IMR-90 (cell line): Measurements from ENCODE around the gene SSNA1. TPM values are rescaled to one million over a fixed set of nuclear protein-coding genes. Genes with fewer than 3 reads are reported as not detected.
A peak's percentile ranks its signal among the peaks of the same experiment; 100 is the strongest.
"Not testable (repeated sequence)": the region's sequence is repeated elsewhere in the genome, so short reads cannot be mapped to it uniquely, and the experiment has no call there.

Experiments
- ATAC-seq: fragments of 200-7000 bp; cut with Tn5 transposase; 2 replicates; pipeline ENCODE4 v1.9.1; 2020; ENCODE audit warnings: low read depth, mild to moderate bottlenecking, moderate library complexity
- BruUV-seq: library from RNA; stranded (reverse); fragments of 400-500 nt; replicated peaks from 2 replicates; lab custom pipeline; 2021; lab: Mats Ljungman, UMichigan
- CTCF ChIA-PET: fragments of 300-600 bp; formaldehyde crosslinking; extraction: SDS; loops from one replicate; lab custom pipeline; 2021; ENCODE audit warnings: antibody characterized with exemption; lab: Yijun Ruan, JAX
- POLR2A ChIA-PET: fragments of 300-600 bp; sonication (Branson Sonifier 250); formaldehyde crosslinking; loops from one replicate; lab custom pipeline; 2022; ENCODE audit warnings: antibody characterized with exemption; ENCODE audit not compliant: unreplicated experiment; lab: Charles Lee
- DNase-seq: peaks from one replicate; pipeline ENCODE4 v3.0.0; 2013
- H2AFZ ChIP-seq: replicated peaks from 2 replicates; pipeline ENCODE3; 2013; ENCODE audit warnings: low read length, mild to moderate bottlenecking; ENCODE audit not compliant: poor library complexity
- H2AK5ac ChIP-seq: 2 replicates; pipeline ENCODE4 v1.6.1; 2013; ENCODE audit warnings: low read depth, low read length, inconsistent platforms
- H2AK9ac ChIP-seq: replicated peaks from 2 replicates; pipeline ENCODE3; 2013; ENCODE audit warnings: mild to moderate bottlenecking, low read depth, low read length, moderate library complexity; ENCODE audit not compliant: poor library complexity
- H2BK120ac ChIP-seq: 2 replicates; pipeline ENCODE4 v1.6.1; 2013; ENCODE audit warnings: low read depth, low read length, inconsistent platforms
- H2BK15ac ChIP-seq: 3 replicates; pipeline ENCODE4 v1.6.1; 2013; ENCODE audit warnings: low read depth, low read length, inconsistent platforms
- H2BK20ac ChIP-seq: 2 replicates; pipeline ENCODE4 v1.6.1; 2013; ENCODE audit warnings: low read depth, mild to moderate bottlenecking, inconsistent platforms, low read length, moderate library complexity
- H2BK5ac ChIP-seq: 2 replicates; pipeline ENCODE4 v1.6.1; 2013; ENCODE audit warnings: mild to moderate bottlenecking, low read depth, low read length, inconsistent platforms; ENCODE audit not compliant: poor library complexity, severe bottlenecking
- H3K14ac ChIP-seq: replicated peaks from 2 replicates; pipeline ENCODE4 v1.6.1; 2013; ENCODE audit warnings: low read depth, low read length, inconsistent platforms
- H3K18ac ChIP-seq: 2 replicates; pipeline ENCODE4 v1.6.1; 2013; ENCODE audit warnings: low read depth, low read length, control low read depth
- H3K23ac ChIP-seq: 2 replicates; pipeline ENCODE4 v1.6.1; 2013; ENCODE audit warnings: low read depth, low read length, inconsistent platforms
- H3K27ac ChIP-seq: 2 replicates; pipeline ENCODE4 v1.5.1; 2013; ENCODE audit warnings: mild to moderate bottlenecking, control low read depth, low read length; ENCODE audit not compliant: insufficient read depth
- H3K27me3 ChIP-seq: 2 replicates; pipeline ENCODE4 v1.6.1; 2013; ENCODE audit warnings: low read length; ENCODE audit not compliant: control insufficient read depth, insufficient read depth
- H3K36me3 ChIP-seq: 2 replicates; pipeline ENCODE4 v1.6.1; 2013; ENCODE audit warnings: low read length, mixed read lengths; ENCODE audit not compliant: control insufficient read depth, insufficient read depth
- H3K4ac ChIP-seq: 2 replicates; pipeline ENCODE4 v1.6.1; 2013; ENCODE audit warnings: low read depth, low read length, inconsistent platforms
- H3K4me1 ChIP-seq: 2 replicates; pipeline ENCODE4 v1.6.1; 2013; ENCODE audit warnings: low read length, mixed read lengths; ENCODE audit not compliant: control insufficient read depth, insufficient read depth
- H3K4me2 ChIP-seq: 2 replicates; pipeline ENCODE4 v1.6.1; 2013; ENCODE audit warnings: low read depth, mild to moderate bottlenecking, control low read depth, low read length, moderate library complexity
- H3K4me3 ChIP-seq: 2 replicates; pipeline ENCODE4 v1.5.1; 2013; ENCODE audit warnings: low read depth, mild to moderate bottlenecking, control low read depth, low read length, moderate library complexity; ENCODE audit not compliant: insufficient read depth
- H3K56ac ChIP-seq: 2 replicates; pipeline ENCODE4 v1.6.1; 2013; ENCODE audit warnings: low read length, inconsistent platforms; ENCODE audit not compliant: insufficient read depth; ENCODE audit errors: extremely low read depth
- H3K79me1 ChIP-seq, 2 experiments: 2 replicates each; pipeline ENCODE4 v1.6.1; 2013; ENCODE audit warnings: low read length in 2 of 2, inconsistent platforms in 1 of 2, low read depth in 1 of 2
- H3K9ac ChIP-seq: 2 replicates; pipeline ENCODE4 v1.6.1; 2013; ENCODE audit warnings: low read depth, low read length, control low read depth
- H3K9me1 ChIP-seq: 2 replicates; pipeline ENCODE4 v1.6.1; 2013; ENCODE audit warnings: low read length, inconsistent platforms; ENCODE audit not compliant: insufficient read depth
- H3K9me3 ChIP-seq: 2 replicates; pipeline ENCODE4 v1.6.1; 2013; ENCODE audit warnings: low read length; ENCODE audit not compliant: control insufficient read depth, insufficient read depth
- H4K20me1 ChIP-seq: 2 replicates; pipeline ENCODE4 v1.6.1; 2013; ENCODE audit warnings: low read length, inconsistent platforms; ENCODE audit not compliant: insufficient read depth
- H4K5ac ChIP-seq: 2 replicates; pipeline ENCODE4 v1.6.1; 2013; ENCODE audit warnings: mild to moderate bottlenecking, low read depth, low read length, control low read depth
- H4K8ac ChIP-seq, 2 experiments: 2 replicates each; pipeline ENCODE4 v1.6.1; 2013; ENCODE audit warnings: low read depth in 2 of 2, low read length in 2 of 2, control low read depth in 1 of 2, inconsistent platforms in 1 of 2
- H4K91ac ChIP-seq: 2 replicates; pipeline ENCODE4 v1.6.1; 2013; ENCODE audit warnings: low read depth, low read length, inconsistent platforms; ENCODE audit not compliant: insufficient read depth
- WGBS, 2 experiments: methylation state at CpG; one replicate each; pipeline versions ENCODE4 v1.1.5 to v1.1.7; 2013; ENCODE audit warnings: missing lambda C conversion rate in 2 of 2; ENCODE audit not compliant: insufficient read length in 1 of 2; ENCODE audit errors: extremely low coverage in 2 of 2; 5-methylcytosine and 5-hydroxymethylcytosine counted together
- dilution Hi-C: fragments of 300-500 bp; cut with HindIII; formaldehyde crosslinking; loops from one replicate; pipeline ENCODE4 v1.14.3; 2018; ENCODE audit warnings: low sequenced_read_pairs; ENCODE audit not compliant: unreplicated experiment
- in situ Hi-C: fragments of 300-500 bp; cut with MboI; formaldehyde crosslinking; loops from 3 replicates; pipeline ENCODE4 v1.14.3; 2019; ENCODE audit warnings: low sequenced_read_pairs, inconsistent platforms, mixed read lengths
- intact Hi-C: fragments of 100-400 bp; cut with micrococcal nuclease; formaldehyde crosslinking; loops from 2 replicates; pipeline ENCODE4 v1.10.0; 2022
- microRNA-seq, 2 experiments: library from miRNA; stranded (forward) in 1 of 2; unstranded in 1 of 2; fragments of 10-50 nt in 1 of 2; fragments of <30 nt in 1 of 2; gene quantifications in 1 of 2; microRNA quantifications in 1 of 2; one replicate each; pipeline versions ENCODE3 to v1.1.0; 2013 to 2020; ENCODE audit not compliant: insufficient read depth in 1 of 2, insufficient read length in 1 of 2, unreplicated experiment in 1 of 2
- polyA plus RNA-seq, 3 experiments: library from polyadenylated mRNA; depleted of rRNA; stranded (reverse); fragments of >200 nt; gene quantifications; 2 replicates each; pipeline ENCODE4 v1.2.3, GENCODE V29; 2012; ENCODE audit warnings: low replicate concordance in 1 of 3
- small RNA-seq, 5 experiments: library from RNA; depleted of rRNA; stranded (forward); fragments of <200 nt; gene quantifications; one replicate each; pipeline ENCODE3, GENCODE V24; 2012
- total RNA-seq: library from RNA; depleted of rRNA; stranded (reverse); fragments of >200 nt; gene quantifications from 2 replicates; pipeline ENCODE4 v1.2.3, GENCODE V29; 2012; rRNA removed

Gene SSNA1
- total and polyA plus RNA-seq, 2 of the 4 experiments (the other 2 are of a cell fraction) = 55.7 to 86.7 TPM

- H2BK20ac ChIP-seq, H4K5ac ChIP-seq, in situ Hi-C loops, H3K4me1 ChIP-seq, BruUV-seq, H3K9me1 ChIP-seq, intact Hi-C loops, H3K18ac ChIP-seq, H3K27me3 ChIP-seq, POLR2A ChIA-PET, dilution Hi-C loops, H2AK5ac ChIP-seq, H3K9me3 ChIP-seq, H2AK9ac ChIP-seq, H2BK120ac ChIP-seq, H2AFZ ChIP-seq, H3K4ac ChIP-seq, DNase-seq, ATAC-seq, H2BK15ac ChIP-seq: not testable (repeated sequence)
- H3K23ac ChIP-seq = peak overlapping the region; percentile 94; the same call in 1 of the 2 replicates
- H3K27ac ChIP-seq = peak overlapping the region; percentile 91
- peak overlapping the region; percentile 5; the same call in 1 of the 2 replicates for H4K91ac ChIP-seq
- CTCF ChIA-PET = interaction anchor here (0.7 kb wide), 1 partner anchor 202 kb away, joined by 3 read pairs; no protein-coding TSS in a partner anchor
- no CpG with 5 or more reads among the region's 27 CpGs for WGBS, 2 experiments
- H4K8ac ChIP-seq = peak overlapping the region; percentile 36 to 77; a peak in 2 of 4 replicates
- peak overlapping the region; percentile 91 for H3K4me2 ChIP-seq
- H3K4me3 ChIP-seq = peak overlapping the region; percentile 59
- 0 out of 2 replicates have a peak overlapping the region, but pooled peaks have one; percentile 77 for H3K56ac ChIP-seq
- H3K36me3 ChIP-seq = peaks cover 19% of the 10 kb centered on the region
- peak overlapping the region; percentile 41; the same call in 1 of the 2 replicates for H3K14ac ChIP-seq
- H4K20me1 ChIP-seq = peaks cover 38% of the 10 kb centered on the region
- peak overlapping the region; percentile 71 for H3K9ac ChIP-seq
- H2BK5ac ChIP-seq = peak overlapping the region; percentile 81
- peaks cover 12 to 55% of the 10 kb centered on the region in 2 experiments; a peak in 3 of 4 replicates for H3K79me1 ChIP-seq
These were observed 51.2 kb downstream of the SSNA1 start for GRCh38 chr9:137239541-137240200.

Small RNAs within 50 kb of the gene (microRNA-seq; reads per million reads assigned to microRNA genes)
- 0 reads per million in 2 experiments for gene MIR3621

Small RNAs within 50 kb of the gene (small RNA-seq; reads per million reads assigned to genes)
- 0 reads per million in 5 experiments for gene MIR3621

Other genes with a start within 250 kb of the SSNA1 start
Only the 30 nearest of the 33 such genes appear.
- not detected in 2 replicates for gene PTGDS, start 211.2 kb upstream of the SSNA1 start, total RNA-seq
- gene PTGDS, start 211.2 kb upstream of the SSNA1 start, polyA plus RNA-seq (2012; rRNA removed) = 0.87 and 1.2 TPM in 2 replicates
- not detected in 2 replicates for gene LCNL1, start 205.7 kb upstream of the SSNA1 start, total RNA-seq
- 0.13 and 0.15 TPM in 2 replicates for gene LCNL1, start 205.7 kb upstream of the SSNA1 start, polyA plus RNA-seq (2012; rRNA removed)
- gene PAXX, start 196.3 kb upstream of the SSNA1 start, total RNA-seq = 4.4 and 5.7 TPM in 2 replicates
- gene PAXX, start 196.3 kb upstream of the SSNA1 start, polyA plus RNA-seq (2012; rRNA removed) = 24.6 and 30.2 TPM in 2 replicates
- gene CLIC3, start 192.1 kb upstream of the SSNA1 start, total RNA-seq = 0.18 and 0.28 TPM in 2 replicates
- gene CLIC3, start 192.1 kb upstream of the SSNA1 start, polyA plus RNA-seq (2012; rRNA removed) = 1.7 and 2.1 TPM in 2 replicates
- gene ABCA2, start 160.4 kb upstream of the SSNA1 start, total RNA-seq = 3.8 and 4.4 TPM in 2 replicates
- 46.0 and 52.3 TPM in 2 replicates for gene ABCA2, start 160.4 kb upstream of the SSNA1 start, polyA plus RNA-seq (2012; rRNA removed)
- gene FUT7, start 156.6 kb upstream of the SSNA1 start, total RNA-seq = not detected in 2 replicates
- not detected in 2 replicates for gene FUT7, start 156.6 kb upstream of the SSNA1 start, polyA plus RNA-seq (2012; rRNA removed)
- 2.7 and 2.8 TPM in 2 replicates for gene NPDC1, start 142.5 kb upstream of the SSNA1 start, total RNA-seq
- 58.1 and 74.0 TPM in 2 replicates for gene NPDC1, start 142.5 kb upstream of the SSNA1 start, polyA plus RNA-seq (2012; rRNA removed)
- gene ENTPD2, start 134.6 kb upstream of the SSNA1 start, total RNA-seq = not detected in 2 replicates
- not detected in 2 replicates for gene ENTPD2, start 134.6 kb upstream of the SSNA1 start, polyA plus RNA-seq (2012; rRNA removed)
- gene SAPCD2, start 118.1 kb upstream of the SSNA1 start, total RNA-seq = 3.3 and 3.4 TPM in 2 replicates
- gene SAPCD2, start 118.1 kb upstream of the SSNA1 start, polyA plus RNA-seq (2012; rRNA removed) = 4.9 and 6.4 TPM in 2 replicates
- gene UAP1L1, start 111.2 kb upstream of the SSNA1 start, total RNA-seq = 2.3 and 2.5 TPM in 2 replicates
- gene UAP1L1, start 111.2 kb upstream of the SSNA1 start, polyA plus RNA-seq (2012; rRNA removed) = 8.7 and 9.8 TPM in 2 replicates
- gene MAN1B1, start 101.7 kb upstream of the SSNA1 start, total RNA-seq = 25.0 and 28.7 TPM in 2 replicates
- gene MAN1B1, start 101.7 kb upstream of the SSNA1 start, polyA plus RNA-seq (2012; rRNA removed) = 49.8 and 55.1 TPM in 2 replicates
- gene DPP7, start 73.9 kb upstream of the SSNA1 start, total RNA-seq = 14.2 and 14.9 TPM in 2 replicates
- gene DPP7, start 73.9 kb upstream of the SSNA1 start, polyA plus RNA-seq (2012; rRNA removed) = 76.4 and 88.2 TPM in 2 replicates
- gene GRIN1, start 49.5 kb upstream of the SSNA1 start, total RNA-seq = not detected in 2 replicates
- gene GRIN1, start 49.5 kb upstream of the SSNA1 start, polyA plus RNA-seq (2012; rRNA removed) = 0.04 and 0.09 TPM in 2 replicates
- not detected in 2 replicates for gene LRRC26, start 18.6 kb upstream of the SSNA1 start, total RNA-seq
- not detected in 2 replicates for gene LRRC26, start 18.6 kb upstream of the SSNA1 start, polyA plus RNA-seq (2012; rRNA removed)
- not detected in 2 replicates for gene TMEM210, start 16.6 kb upstream of the SSNA1 start, total RNA-seq
- gene TMEM210, start 16.6 kb upstream of the SSNA1 start, polyA plus RNA-seq (2012; rRNA removed) = not detected in 2 replicates
- 9.3 and 9.4 TPM in 2 replicates for gene ANAPC2, start 116 bp upstream of the SSNA1 start, total RNA-seq
- gene ANAPC2, start 116 bp upstream of the SSNA1 start, polyA plus RNA-seq (2012; rRNA removed) = 29.5 and 34.3 TPM in 2 replicates
- gene TPRN, start 12.1 kb downstream of the SSNA1 start, total RNA-seq = 1.7 and 1.8 TPM in 2 replicates
- 5.3 and 7.1 TPM in 2 replicates for gene TPRN, start 12.1 kb downstream of the SSNA1 start, polyA plus RNA-seq (2012; rRNA removed)
- gene TMEM203, start 17.0 kb downstream of the SSNA1 start, total RNA-seq = 18.8 and 20.8 TPM in 2 replicates
- 39.1 and 40.6 TPM in 2 replicates for gene TMEM203, start 17.0 kb downstream of the SSNA1 start, polyA plus RNA-seq (2012; rRNA removed)
- gene NDOR1, start 17.0 kb downstream of the SSNA1 start, total RNA-seq = 0.90 and 1.1 TPM in 2 replicates
- 10.6 and 14.0 TPM in 2 replicates for gene NDOR1, start 17.0 kb downstream of the SSNA1 start, polyA plus RNA-seq (2012; rRNA removed)
- not detected in 2 replicates for gene RNF208, start 33.6 kb downstream of the SSNA1 start, total RNA-seq
- gene RNF208, start 33.6 kb downstream of the SSNA1 start, polyA plus RNA-seq (2012; rRNA removed) = 1.2 and 1.6 TPM in 2 replicates
- 0.18 TPM in 1 of 2 replicates, not detected in the other for gene CYSRT1, start 36.5 kb downstream of the SSNA1 start, total RNA-seq
- gene CYSRT1, start 36.5 kb downstream of the SSNA1 start, polyA plus RNA-seq (2012; rRNA removed) = 0.84 and 0.93 TPM in 2 replicates
- gene RNF224, start 38.8 kb downstream of the SSNA1 start, total RNA-seq = not detected in 2 replicates
- gene RNF224, start 38.8 kb downstream of the SSNA1 start, polyA plus RNA-seq (2012; rRNA removed) = not detected in 2 replicates
- gene SLC34A3, start 42.2 kb downstream of the SSNA1 start, total RNA-seq = not detected in 2 replicates
- not detected in 2 replicates for gene SLC34A3, start 42.2 kb downstream of the SSNA1 start, polyA plus RNA-seq (2012; rRNA removed)
- gene TUBB4B, start 52.6 kb downstream of the SSNA1 start, total RNA-seq = 236 and 237 TPM in 2 replicates
- gene TUBB4B, start 52.6 kb downstream of the SSNA1 start, polyA plus RNA-seq (2012; rRNA removed) = 529 and 613 TPM in 2 replicates
- not detected in 2 replicates for gene STPG3, start 62.6 kb downstream of the SSNA1 start, total RNA-seq
- gene STPG3, start 62.6 kb downstream of the SSNA1 start, polyA plus RNA-seq (2012; rRNA removed) = not detected in 2 replicates
- gene NELFB, start 66.7 kb downstream of the SSNA1 start, total RNA-seq = 36.7 and 36.9 TPM in 2 replicates
- 65.1 and 66.0 TPM in 2 replicates for gene NELFB, start 66.7 kb downstream of the SSNA1 start, polyA plus RNA-seq (2012; rRNA removed)
- gene TOR4A, start 89.0 kb downstream of the SSNA1 start, total RNA-seq = 9.7 and 11.4 TPM in 2 replicates
- gene TOR4A, start 89.0 kb downstream of the SSNA1 start, polyA plus RNA-seq (2012; rRNA removed) = 22.9 and 28.4 TPM in 2 replicates
- gene NRARP, start 113.6 kb downstream of the SSNA1 start, total RNA-seq = not detected in 2 replicates
- 0.15 and 0.39 TPM in 2 replicates for gene NRARP, start 113.6 kb downstream of the SSNA1 start, polyA plus RNA-seq (2012; rRNA removed)
- gene EXD3, start 234.5 kb downstream of the SSNA1 start, total RNA-seq = 1.1 and 1.7 TPM in 2 replicates
- gene EXD3, start 234.5 kb downstream of the SSNA1 start, polyA plus RNA-seq (2012; rRNA removed) = 7.4 and 10.2 TPM in 2 replicates
- not detected in 2 replicates for gene NOXA1, start 234.7 kb downstream of the SSNA1 start, total RNA-seq
- 0.16 and 0.17 TPM in 2 replicates for gene NOXA1, start 234.7 kb downstream of the SSNA1 start, polyA plus RNA-seq (2012; rRNA removed)